Measurements from ENCODE around the gene LDB3. TPM values are rescaled to one million over a fixed set of nuclear protein-coding genes. Genes with fewer than 3 reads are reported as not detected.

Gene LDB3
- total RNA-seq, 3 donors from 2014 or later: 0.03 to 0.24 TPM; not detected in 1

DNA sequence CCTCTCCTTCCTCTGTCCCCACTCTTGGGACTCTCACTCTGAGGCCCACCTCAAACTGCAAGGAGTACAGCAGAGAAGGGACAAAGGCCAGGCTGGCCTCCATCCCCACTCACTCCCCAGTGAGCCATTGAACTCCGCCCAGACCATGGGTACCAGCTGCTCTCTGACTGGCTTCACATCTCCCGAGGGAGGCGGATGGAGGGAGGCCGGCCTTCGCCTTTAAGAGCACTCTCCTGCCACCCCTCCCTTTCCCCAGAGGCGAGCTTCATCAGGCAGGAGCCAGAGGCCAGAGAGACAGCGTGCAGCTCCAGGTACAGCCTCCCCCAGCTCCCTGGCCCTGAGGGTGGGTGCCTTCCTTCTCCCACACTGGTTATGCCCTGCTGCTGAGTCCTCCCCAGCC lies 1.8 kb upstream of the LDB3 start:
- Mint-ChIP-seq H3K27me3 (ENCODE audit: low read depth) (no peaks in the 10 kb centered on the region), H3K4me3 (no peak overlapping the region), H3K4me1 (ENCODE audit: low read depth) (no peaks in the 10 kb centered on the region), H3K9me3 (no peaks in the 10 kb centered on the region), H3K36me3 (ENCODE audit: insufficient read depth) (no peaks in the 10 kb centered on the region)
- no peak for ATAC-seq
- no peak for DNase-seq

DNA sequence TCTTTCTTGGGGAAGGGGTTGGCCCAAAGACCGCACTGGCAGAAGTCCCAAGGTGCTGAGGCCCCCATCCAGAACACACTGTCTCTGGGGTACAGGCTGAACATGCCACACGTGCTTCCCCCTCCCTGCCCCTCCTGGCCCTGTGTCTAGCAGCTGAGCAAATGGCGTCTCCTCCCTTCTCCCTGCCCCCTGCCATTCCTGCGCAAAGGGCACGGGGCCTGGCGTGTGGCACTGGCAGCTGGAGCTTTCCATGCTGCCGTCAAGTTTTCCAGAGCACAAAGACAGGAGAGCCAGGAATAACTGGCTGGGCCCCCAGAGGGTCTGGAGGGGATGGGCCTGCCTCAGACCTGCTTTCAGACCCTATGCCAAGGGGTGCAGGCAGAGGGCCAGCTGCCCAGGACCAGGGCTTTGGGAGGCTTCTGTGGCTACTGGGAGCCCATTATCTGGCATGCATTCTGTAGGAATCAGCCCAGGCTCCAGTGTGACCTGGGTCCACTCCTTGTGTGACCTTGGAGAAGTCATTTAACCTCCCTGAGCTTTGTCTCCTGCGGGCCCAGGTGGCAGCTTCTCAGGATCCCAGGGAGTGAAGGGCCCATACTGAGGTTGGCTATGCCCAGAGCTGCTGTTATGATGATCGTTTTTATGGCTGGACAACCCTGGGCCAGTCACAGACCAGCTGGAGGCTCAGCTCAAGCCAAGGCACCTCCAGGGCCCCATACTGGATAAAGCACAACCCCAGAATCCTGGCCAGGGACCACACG lies 710 bp upstream of the LDB3 start:
- no peak for DNase-seq
- Mint-ChIP-seq H3K9me3 (no peaks in the 10 kb centered on the region), H3K4me1 (ENCODE audit: low read depth) (no peaks in the 10 kb centered on the region), H3K4me3 (no peak overlapping the region), H3K36me3 (ENCODE audit: insufficient read depth) (no peaks in the 10 kb centered on the region), H3K27me3 (ENCODE audit: low read depth) (no peaks in the 10 kb centered on the region)
- ATAC-seq: no peak

DNA sequence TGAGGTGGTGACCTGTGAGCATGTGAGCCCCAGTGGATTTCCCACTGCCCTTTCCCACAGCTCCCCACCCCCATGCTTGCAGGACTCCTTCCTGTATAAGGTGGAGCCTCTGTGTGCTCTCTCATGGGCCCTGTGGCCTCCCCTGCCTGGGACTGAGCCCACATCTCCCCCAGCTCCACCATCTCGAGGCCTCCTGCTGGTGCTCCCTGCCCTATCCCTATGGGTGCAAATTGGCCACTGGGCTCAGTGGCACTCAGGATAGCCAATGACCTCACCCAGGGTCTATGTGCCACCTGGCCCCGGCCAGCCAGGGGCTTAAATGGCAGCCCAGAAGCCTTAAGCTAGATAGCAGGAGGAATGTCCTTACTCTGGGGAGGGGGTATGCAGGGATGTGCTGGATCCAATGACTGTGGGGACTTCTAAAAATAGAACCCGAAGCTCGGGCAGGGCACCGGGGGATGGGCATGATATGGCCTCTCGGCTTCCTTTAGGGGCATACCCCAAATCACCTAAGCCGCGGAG lies 2.0 kb downstream of the LDB3 start:
- ATAC-seq: no peak
- no peaks in the 10 kb centered on the region for H3K9me3 Mint-ChIP-seq
- no peak for DNase-seq
- no peaks in the 10 kb centered on the region for H3K36me3 Mint-ChIP-seq (ENCODE audit: insufficient read depth)
- no peaks in the 10 kb centered on the region for H3K27me3 Mint-ChIP-seq (ENCODE audit: low read depth)
- H3K4me3 Mint-ChIP-seq: no peak overlapping the region
- H3K4me1 Mint-ChIP-seq (ENCODE audit: low read depth): peaks cover 1% of the 10 kb centered on the region

DNA sequence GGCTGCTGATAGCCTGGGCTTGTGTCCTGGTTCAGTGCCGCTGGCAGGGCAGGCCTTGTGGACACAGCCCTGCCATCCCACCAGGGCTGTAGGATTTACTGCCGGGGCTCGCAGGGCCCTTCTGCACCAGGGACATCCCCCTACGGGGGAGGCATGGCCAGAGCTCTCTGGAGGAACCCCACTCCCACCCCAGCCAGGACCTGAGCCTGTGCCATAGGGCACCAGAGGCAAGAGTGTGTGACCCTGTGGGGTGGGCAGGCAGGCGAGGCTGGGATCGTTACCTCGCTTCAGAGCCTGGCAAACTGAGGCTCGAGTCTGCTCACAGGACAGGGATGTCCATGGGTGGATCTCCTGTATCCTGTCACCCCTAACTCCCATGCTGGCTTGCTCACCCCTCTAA lies 2.6 kb downstream of the LDB3 start:
- no peak for ATAC-seq
- no peaks in the 10 kb centered on the region for H3K36me3 Mint-ChIP-seq (ENCODE audit: insufficient read depth)
- H3K9me3 Mint-ChIP-seq: no peaks in the 10 kb centered on the region
- DNase-seq: no peak
- peaks cover 1% of the 10 kb centered on the region for H3K4me1 Mint-ChIP-seq (ENCODE audit: low read depth)
- H3K4me3 Mint-ChIP-seq: no peak overlapping the region
- no peaks in the 10 kb centered on the region for H3K27me3 Mint-ChIP-seq (ENCODE audit: low read depth)

DNA sequence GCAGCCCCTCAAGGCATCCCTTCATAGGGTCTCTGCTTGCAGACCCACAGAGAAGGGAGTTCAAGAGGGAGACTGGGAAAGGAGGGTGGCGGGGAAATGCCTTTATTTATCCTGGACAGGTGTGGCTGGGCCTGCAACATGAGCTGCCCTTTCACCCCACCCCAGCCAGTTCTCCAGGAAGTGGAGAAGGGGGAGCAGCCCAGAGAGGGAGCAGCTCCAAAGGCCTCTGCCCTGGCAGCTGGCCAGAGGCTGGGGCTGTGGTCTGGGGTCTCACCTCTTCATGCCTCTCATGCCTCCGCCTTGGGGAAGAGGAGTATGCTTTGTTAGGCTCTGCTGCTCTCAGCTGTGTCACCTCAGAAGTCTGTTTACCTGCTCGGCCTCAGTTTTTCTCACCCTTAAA lies 3.1 kb downstream of the LDB3 start:
- H3K27me3 Mint-ChIP-seq (ENCODE audit: low read depth): no peaks in the 10 kb centered on the region
- ATAC-seq: no peak
- H3K9me3 Mint-ChIP-seq: no peaks in the 10 kb centered on the region
- no peak overlapping the region for H3K4me3 Mint-ChIP-seq
- no peak for DNase-seq
- H3K36me3 Mint-ChIP-seq (ENCODE audit: insufficient read depth): no peaks in the 10 kb centered on the region
- H3K4me1 Mint-ChIP-seq (ENCODE audit: low read depth): peaks cover 1% of the 10 kb centered on the region

DNA sequence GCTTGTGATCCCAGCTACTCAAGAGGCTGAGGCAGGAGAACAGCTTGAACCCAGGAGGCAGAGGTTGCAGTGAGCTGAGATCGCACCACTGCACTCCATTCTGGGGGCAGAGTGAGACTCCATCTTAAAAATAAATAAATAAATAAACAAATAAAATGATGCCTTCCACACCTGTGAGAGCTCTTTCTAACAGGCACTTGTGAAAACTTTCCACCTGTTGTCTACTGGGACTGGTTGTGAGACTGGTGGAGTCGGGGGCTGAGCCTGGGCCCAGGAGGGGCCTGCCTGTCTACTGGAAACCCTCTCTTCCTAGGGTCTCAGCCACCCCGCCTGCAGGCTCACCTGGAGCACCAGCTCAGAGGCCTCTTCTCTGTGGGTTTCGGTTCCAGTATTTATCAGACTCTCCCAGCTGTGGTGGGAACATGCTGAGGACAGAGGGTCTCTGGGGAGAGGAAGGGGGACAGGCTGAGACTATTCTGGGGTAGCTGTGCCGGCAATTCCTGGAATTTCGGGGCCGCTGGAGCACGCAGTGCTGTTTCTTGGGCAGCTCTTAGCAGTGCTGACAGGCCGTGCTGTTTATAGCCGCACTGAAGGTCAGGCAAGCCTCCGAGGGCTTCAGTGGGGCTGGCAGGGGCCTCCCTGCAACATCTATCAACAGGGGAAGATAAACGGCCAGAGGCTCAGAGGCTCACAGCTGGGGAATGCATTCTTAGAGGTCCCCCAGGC lies 3.8 kb downstream of the LDB3 start:
- Mint-ChIP-seq H3K4me3 (no peak overlapping the region), H3K36me3 (ENCODE audit: insufficient read depth) (no peaks in the 10 kb centered on the region), H3K4me1 (ENCODE audit: low read depth) (peaks cover 1% of the 10 kb centered on the region), H3K27me3 (ENCODE audit: low read depth) (no peaks in the 10 kb centered on the region), H3K9me3 (no peaks in the 10 kb centered on the region)
- DNase-seq (no peak), ATAC-seq (no peak)

DNA sequence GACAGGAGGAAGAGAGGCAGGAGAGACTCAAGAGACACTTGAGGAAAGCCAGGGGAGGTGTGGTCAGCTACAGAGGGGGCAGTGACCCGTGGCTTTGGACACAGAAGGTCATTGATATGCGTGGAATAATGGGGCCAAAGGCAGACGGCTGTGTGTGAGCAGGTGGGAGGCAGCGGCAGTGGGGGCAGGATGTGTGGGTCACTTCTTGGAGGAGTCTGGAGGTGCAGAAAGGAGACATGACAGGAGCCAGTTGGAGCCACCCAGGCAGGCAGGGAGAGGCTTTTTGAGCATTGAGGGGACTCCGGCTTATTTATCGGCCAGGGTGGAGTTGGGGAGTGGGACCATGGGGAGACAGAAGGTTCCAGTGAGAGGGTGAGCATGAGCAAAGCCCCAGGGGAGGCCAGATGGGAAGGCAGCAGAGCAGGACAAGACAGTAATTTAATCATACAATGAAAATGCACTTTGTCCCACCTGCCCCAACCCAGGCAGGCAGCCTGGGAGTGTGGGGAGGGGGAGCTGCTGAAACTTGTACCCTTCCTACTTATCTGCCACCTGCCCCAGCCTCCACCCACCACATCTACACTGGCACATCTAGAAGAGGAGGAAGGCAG lies 5.0 kb downstream of the LDB3 start:
- no peaks in the 10 kb centered on the region for H3K9me3 Mint-ChIP-seq
- H3K36me3 Mint-ChIP-seq (ENCODE audit: insufficient read depth): no peaks in the 10 kb centered on the region
- ATAC-seq: no peak
- H3K4me3 Mint-ChIP-seq: no peak overlapping the region
- no peak for DNase-seq
- no peaks in the 10 kb centered on the region for H3K27me3 Mint-ChIP-seq (ENCODE audit: low read depth)
- H3K4me1 Mint-ChIP-seq (ENCODE audit: low read depth): peaks cover 1% of the 10 kb centered on the region

DNA sequence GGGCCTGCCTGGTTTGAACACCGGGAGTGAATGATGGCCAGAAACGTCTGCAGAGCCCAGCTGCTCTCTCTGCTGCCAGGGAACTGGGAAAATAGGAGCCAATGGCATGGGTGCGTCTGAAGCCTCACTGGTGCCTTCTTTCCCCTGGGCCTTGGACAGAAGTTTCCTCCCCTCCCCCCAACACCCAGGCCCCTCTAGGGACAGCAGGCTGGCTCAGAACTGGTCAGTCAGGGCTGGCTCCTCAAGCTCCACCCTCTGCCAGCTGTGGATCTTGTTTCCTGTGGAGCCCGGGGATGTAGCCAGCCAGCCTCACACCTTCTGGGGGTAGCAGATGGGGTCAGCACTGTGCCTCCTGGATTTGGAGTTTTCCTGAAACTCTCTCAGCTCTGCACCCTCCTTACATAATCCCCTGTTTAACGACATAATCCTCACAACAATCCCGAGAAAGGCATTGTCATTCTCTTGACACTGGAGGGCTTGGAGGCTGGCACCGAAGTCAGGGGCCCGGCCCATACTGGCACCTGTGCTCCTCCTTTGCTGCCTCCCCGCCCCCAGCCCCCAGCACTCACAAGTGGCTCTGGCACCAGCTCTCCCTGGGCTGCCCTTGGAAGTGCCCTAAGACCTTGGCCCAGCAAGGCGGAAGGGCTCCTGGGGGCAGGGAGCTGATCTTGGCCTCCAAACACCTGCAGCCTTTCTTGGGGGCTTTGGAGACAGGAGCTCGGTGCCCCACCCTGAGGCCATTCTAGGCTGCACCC lies 5.7 kb downstream of the LDB3 start:
- no peak for ATAC-seq
- no peak overlapping the region for H3K4me3 Mint-ChIP-seq
- no peaks in the 10 kb centered on the region for H3K9me3 Mint-ChIP-seq
- no peaks in the 10 kb centered on the region for H3K27me3 Mint-ChIP-seq (ENCODE audit: low read depth)
- H3K4me1 Mint-ChIP-seq (ENCODE audit: low read depth): peaks cover 1% of the 10 kb centered on the region
- DNase-seq: no peak
- H3K36me3 Mint-ChIP-seq (ENCODE audit: insufficient read depth): no peaks in the 10 kb centered on the region

DNA sequence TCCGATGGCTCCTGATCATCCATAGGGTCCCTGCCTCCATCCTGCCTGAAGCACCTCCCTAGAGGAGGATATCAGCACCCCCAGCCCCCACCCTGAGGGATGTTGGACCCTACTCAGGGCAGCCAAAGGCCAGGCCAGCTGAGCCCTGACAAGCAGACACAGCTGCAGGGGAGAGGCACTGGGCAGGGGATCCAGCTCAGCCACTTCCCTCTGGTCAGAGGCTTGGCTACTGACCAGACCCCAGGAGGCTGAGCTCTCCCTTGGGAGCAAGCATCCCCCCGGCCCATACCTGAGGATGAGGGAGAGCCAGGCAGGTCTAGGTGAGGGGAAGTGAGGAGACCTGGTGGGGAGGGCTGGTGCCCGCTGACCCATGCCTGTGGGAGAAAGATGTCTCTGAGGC lies 6.6 kb downstream of the LDB3 start:
- no peaks in the 10 kb centered on the region for H3K36me3 Mint-ChIP-seq (ENCODE audit: insufficient read depth)
- H3K27me3 Mint-ChIP-seq (ENCODE audit: low read depth): no peaks in the 10 kb centered on the region
- H3K4me1 Mint-ChIP-seq (ENCODE audit: low read depth): peaks cover 1% of the 10 kb centered on the region
- DNase-seq: no peak
- H3K4me3 Mint-ChIP-seq: no peak overlapping the region
- ATAC-seq: no peak
- no peaks in the 10 kb centered on the region for H3K9me3 Mint-ChIP-seq

DNA sequence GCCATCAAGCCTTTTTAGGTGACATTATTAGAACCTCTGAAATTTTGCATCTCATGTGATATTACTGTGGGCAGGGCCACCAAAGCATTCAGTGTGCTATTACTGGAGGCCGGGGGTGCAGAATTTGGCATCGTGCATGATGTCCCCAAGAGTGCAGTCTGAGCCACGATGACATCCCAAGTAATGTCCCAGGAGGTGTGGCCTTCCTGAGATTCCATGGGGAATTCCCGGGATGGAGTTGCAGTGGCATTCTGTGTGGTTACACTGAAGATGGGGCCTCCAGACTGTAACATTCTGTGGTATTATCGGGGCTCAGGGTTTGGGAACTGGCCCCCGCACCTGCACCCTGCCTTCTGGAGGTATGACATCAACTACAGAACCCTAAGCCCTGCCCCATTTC lies 9.1 kb downstream of the LDB3 start:
- ATAC-seq: no peak
- DNase-seq: no peak
- Mint-ChIP-seq H3K36me3 (ENCODE audit: insufficient read depth) (no peaks in the 10 kb centered on the region), H3K4me3 (no peak overlapping the region), H3K27me3 (ENCODE audit: low read depth) (no peaks in the 10 kb centered on the region), H3K4me1 (ENCODE audit: low read depth) (peaks cover 1% of the 10 kb centered on the region), H3K9me3 (no peaks in the 10 kb centered on the region)

DNA sequence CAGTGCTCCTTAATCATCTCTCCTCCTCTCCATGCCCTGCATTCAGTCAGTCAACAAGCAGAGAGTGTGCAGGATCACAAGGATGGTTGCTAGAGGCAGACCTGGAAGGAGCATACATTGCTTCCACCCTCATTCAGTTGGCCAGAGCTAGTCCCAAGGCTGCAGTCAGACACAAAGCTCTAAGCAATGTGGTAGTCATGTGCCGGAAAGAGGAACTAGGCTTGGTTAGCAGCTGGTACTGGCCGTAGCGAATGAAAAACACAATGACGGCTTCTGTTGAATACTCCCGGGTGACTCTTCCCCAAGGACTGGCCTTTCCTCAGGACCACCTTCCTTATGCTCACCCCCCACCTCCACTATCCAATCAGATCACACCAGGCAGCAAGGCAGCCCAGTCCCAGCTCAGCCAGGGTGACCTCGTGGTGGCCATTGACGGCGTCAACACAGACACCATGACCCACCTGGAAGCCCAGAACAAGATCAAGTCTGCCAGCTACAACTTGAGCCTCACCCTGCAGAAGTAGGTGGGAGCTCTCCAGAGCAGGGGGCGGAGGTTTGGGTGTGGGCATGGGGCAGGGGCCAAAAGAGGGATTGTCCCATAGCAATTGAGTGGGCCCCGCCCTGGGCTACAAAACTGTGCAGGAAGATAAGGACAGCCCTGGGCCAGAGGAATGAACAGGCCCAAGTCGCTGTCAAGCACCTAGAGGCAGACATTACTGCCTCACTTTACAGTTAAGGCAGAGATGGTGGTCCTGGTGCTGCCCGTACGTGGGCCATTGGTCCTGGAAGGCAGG lies 10.9 kb downstream of the LDB3 start:
- no peak overlapping the region for H3K4me3 Mint-ChIP-seq
- ATAC-seq (no peak), DNase-seq (no peak)
- H3K4me1 Mint-ChIP-seq (ENCODE audit: low read depth): no peaks in the 10 kb centered on the region
- no peaks in the 10 kb centered on the region for H3K27me3 Mint-ChIP-seq (ENCODE audit: low read depth)
- no peaks in the 10 kb centered on the region for H3K36me3 Mint-ChIP-seq (ENCODE audit: insufficient read depth)
- no peaks in the 10 kb centered on the region for H3K9me3 Mint-ChIP-seq

DNA sequence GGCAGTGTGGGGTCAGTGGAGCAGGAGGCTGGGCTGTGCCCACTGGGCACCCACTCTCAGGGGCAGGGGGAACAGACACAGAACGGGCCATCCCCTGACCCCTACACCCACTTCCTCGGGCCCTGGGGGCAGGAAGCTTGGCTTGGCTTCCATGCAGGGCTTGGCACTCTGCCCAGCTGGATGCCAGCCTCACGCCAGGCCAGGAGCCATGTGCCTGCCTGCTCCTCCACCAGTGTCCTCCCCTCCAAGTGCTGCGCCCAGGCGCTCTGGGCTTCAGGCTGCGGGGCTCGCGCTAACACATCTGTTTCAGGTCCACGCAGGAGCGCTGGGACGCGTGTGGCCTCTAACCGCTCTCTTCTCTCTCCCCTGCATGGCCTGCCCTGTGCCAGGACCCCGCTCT lies 12.7 kb downstream of the LDB3 start:
- Mint-ChIP-seq H3K36me3 (ENCODE audit: insufficient read depth) (no peaks in the 10 kb centered on the region), H3K4me1 (ENCODE audit: low read depth) (no peaks in the 10 kb centered on the region), H3K9me3 (no peaks in the 10 kb centered on the region), H3K4me3 (no peak overlapping the region), H3K27me3 (ENCODE audit: low read depth) (peaks cover 6% of the 10 kb centered on the region)
- ATAC-seq: no peak
- DNase-seq: no peak

DNA sequence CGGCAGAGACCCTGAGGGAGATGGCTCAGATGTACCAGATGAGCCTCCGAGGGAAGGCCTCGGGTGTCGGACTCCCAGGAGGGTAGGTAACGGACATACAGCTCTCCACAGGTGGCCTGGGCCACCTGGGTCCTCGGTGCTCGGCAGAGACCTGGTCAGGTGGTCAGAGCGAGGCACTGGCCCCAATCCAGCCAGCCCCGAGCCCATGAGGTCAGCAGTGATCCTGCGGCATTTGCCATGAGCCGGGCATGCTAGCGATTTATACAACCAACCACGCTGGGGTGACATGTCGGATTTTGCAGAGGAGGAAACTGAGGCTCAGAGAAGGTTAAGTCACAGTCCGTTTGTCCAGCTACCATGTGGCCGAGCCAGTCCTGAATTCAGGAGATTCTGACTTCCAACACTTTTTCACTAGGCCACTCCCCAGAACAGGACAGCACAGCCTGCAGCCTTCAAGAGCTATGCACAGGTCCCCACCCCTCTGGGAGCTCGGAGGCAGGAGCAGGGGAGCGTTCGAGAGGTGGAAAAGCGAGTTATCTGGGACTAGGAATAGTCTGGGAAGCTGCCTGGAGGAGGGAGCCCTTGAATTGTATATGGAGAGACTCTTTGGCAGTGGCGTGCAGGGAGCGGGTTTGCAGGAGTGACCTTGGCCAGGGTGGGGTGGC lies 13.5 kb downstream of the LDB3 start:
- no peaks in the 10 kb centered on the region for H3K9me3 Mint-ChIP-seq
- H3K4me1 Mint-ChIP-seq (ENCODE audit: low read depth): no peaks in the 10 kb centered on the region
- H3K36me3 Mint-ChIP-seq (ENCODE audit: insufficient read depth): no peaks in the 10 kb centered on the region
- peaks cover 6% of the 10 kb centered on the region for H3K27me3 Mint-ChIP-seq (ENCODE audit: low read depth)
- DNase-seq: no peak
- no peak for ATAC-seq
- H3K4me3 Mint-ChIP-seq: no peak overlapping the region

All from activated T-cell treated with anti-CD3 and anti-CD28 coated beads, Interleukin-2, amount 50 U/mL, for 4 hours (primary cell).